Posterior vena cava (tissue), 2 donors: Measurements from ENCODE around the gene TTLL13. TPM values are rescaled to one million over a fixed set of nuclear protein-coding genes. Genes with fewer than 3 reads are reported as not detected.

ENCODE experiments used
- DNase-seq: peaks from one replicate; pipeline ENCODE4 v3.0.0-alpha.2; 2020; ENCODE audit warnings: low spot score
- intact Hi-C, 2 donors: fragments of 100-400 bp; cut with DNase I; formaldehyde crosslinking; loops; one replicate each; pipeline versions ENCODE4 v1.14.1 to v1.14.2; 2022 to 2023
- total RNA-seq, 2 donors: library from RNA; stranded (reverse); fragmentation: NEBNext Ultra II Directional; extraction: Animal tissue kit (Norgen Biotek cat#: 25700); gene quantifications; one replicate each; pipeline ENCODE4 v1.2.1, GENCODE V29; 2021
- donor health status: DM: yes; HTN: yes; CAD: no.
- donor health status: DM: yes; HTN: yes; CAD: no.

Gene TTLL13
- total RNA-seq, 2 donors from 2014 or later, result not detected

GRCh38 chr15:90213818-90214204, 35.5 kb upstream of the TTLL13 start:
- DNase-seq, result no peak
- intact Hi-C loops, result no loop called here

GRCh38 chr15:90214553-90215196, 34.7 kb upstream of the TTLL13 start:
- DNase-seq, result no peak
- intact Hi-C loops, result no loop called here

GRCh38 chr15:90217671-90218394, 31.5 kb upstream of the TTLL13 start:
- intact Hi-C loops, result no loop called here
- no peak for DNase-seq

- no peak for DNase-seq
- intact Hi-C loops, result loop anchor here in 1 of 2 donors (10.0 kb wide), 1 partner anchor 215 kb away; the partner anchor contains the start of gene ZNF710
These were observed 29.8 kb upstream of the TTLL13 start for GRCh38 chr15:90219421-90220141.

- intact Hi-C loops, result loop anchor here in 1 of 2 donors (10.0 kb wide), 1 partner anchor 217 kb away; the partner anchor contains the start of gene ZNF710
- DNase-seq, result peak; percentile 94
These were observed 28.0 kb upstream of the TTLL13 start for GRCh38 chr15:90221246-90221900.

GRCh38 chr15:90222547-90222946, 26.8 kb upstream of the TTLL13 start:
- intact Hi-C loops, result loop anchor here in 1 of 2 donors (10.0 kb wide), 1 partner anchor 218 kb away; the partner anchor contains the start of gene ZNF710
- DNase-seq, result no peak

- intact Hi-C loops, result loop anchor here in 1 of 2 donors (10.0 kb wide), 1 partner anchor 219 kb away; the partner anchor contains the start of gene ZNF710
- no peak for DNase-seq
These were observed 25.8 kb upstream of the TTLL13 start for GRCh38 chr15:90223441-90224165.

- intact Hi-C loops, result loop anchor here in 1 of 2 donors (10.0 kb wide), 1 partner anchor 220 kb away; the partner anchor contains the start of gene ZNF710
These were observed 24.3 kb upstream of the TTLL13 start for GRCh38 chr15:90225047-90225446.

GRCh38 chr15:90225504-90226234, 23.7 kb upstream of the TTLL13 start:
- intact Hi-C loops, result loop anchor here in 1 of 2 donors (10.0 kb wide), 1 partner anchor 221 kb away; the partner anchor contains the start of gene ZNF710
- DNase-seq, result no peak

More at GRCh38 chr15:90225047-90225446, 24.3 kb upstream of the TTLL13 start:
- DNase-seq, result no peak

- no peak for DNase-seq
- intact Hi-C loops, result loop anchor here in 1 of 2 donors (10.0 kb wide), 1 partner anchor 223 kb away; the partner anchor contains the start of gene ZNF710
These were observed 22.0 kb upstream of the TTLL13 start for GRCh38 chr15:90227336-90227735.

GRCh38 chr15:90227816-90228772, 21.3 kb upstream of the TTLL13 start:
- DNase-seq, result no peak
- intact Hi-C loops, result loop anchor here in 1 of 2 donors (10.0 kb wide), 1 partner anchor 223 kb away; the partner anchor contains the start of gene ZNF710

- intact Hi-C loops, result loop anchor here in 1 of 2 donors (10.0 kb wide), 1 partner anchor 224 kb away; the partner anchor contains the start of gene ZNF710
- no peak for DNase-seq
These were observed 20.4 kb upstream of the TTLL13 start for GRCh38 chr15:90228960-90229359.

- intact Hi-C loops, result loop anchor here in 1 of 2 donors (10.0 kb wide), 1 partner anchor 475 kb away; the partner anchor contains the start of gene MESP1
- no peak for DNase-seq
These were observed 19.3 kb upstream of the TTLL13 start for GRCh38 chr15:90230071-90230494.

- intact Hi-C loops, result loop anchor here in 1 of 2 donors (10.0 kb wide), 1 partner anchor 476 kb away; the partner anchor contains the start of gene MESP1
These were observed 18.7 kb upstream of the TTLL13 start for GRCh38 chr15:90230610-90231009.

GRCh38 chr15:90231028-90232017, 18.0 kb upstream of the TTLL13 start:
- no peak for DNase-seq
- intact Hi-C loops, result loop anchor here in 1 of 2 donors (10.0 kb wide), 1 partner anchor 477 kb away; the partner anchor contains the start of gene MESP1

More at GRCh38 chr15:90230610-90231009, 18.7 kb upstream of the TTLL13 start:
- DNase-seq, result no peak
